Stimulated activated CD8-positive, alpha-beta memory T cell treated with anti-CD3 and anti-CD28 coated beads, Interleukin-4, amount 100 ng/mL, for 24 hours (primary cell): ENCODE measurements around the gene IFNLR1.
A peak's percentile ranks its signal among the peaks of the same experiment; 100 is the strongest.

Experiments
- DNase-seq: peaks from one replicate; pipeline ENCODE4 v3.0.0-alpha.2; 2020; ENCODE audit warnings: low read depth

Gene IFNLR1

DNA sequence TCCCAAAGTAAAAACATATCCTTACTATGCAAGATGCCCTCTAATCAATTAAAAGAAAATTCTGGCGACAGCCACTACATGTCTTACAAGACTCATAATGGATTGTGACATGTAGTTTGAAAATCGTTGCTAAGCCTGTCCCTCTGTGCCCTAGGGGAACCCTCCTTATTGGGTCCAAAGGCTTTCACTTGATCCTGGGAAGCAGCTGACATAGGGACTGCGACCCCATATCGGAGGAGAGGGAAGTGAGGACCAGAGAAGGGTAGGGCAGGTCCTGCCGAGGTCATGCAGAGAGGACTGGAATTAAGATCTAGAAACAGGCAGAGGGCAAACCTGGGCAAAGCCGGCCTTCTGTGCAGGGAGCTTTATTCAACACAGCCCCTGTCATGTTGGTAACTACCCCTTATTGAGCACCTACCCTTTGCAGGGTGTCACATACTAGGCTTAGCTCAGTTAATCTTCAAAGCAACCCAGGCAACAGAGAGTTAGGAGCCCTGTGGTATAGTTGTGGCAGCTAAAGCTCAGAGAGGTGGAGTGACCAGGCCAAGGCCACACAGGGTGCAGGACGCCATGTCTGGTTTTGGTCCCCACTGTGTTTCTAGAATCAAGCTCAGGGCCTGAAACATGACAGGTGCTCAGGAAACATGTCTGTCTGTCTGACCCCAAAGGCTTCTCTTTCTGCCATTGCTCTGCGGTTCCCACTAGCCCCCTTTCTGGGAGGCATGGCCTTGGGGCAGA is 18.4 kb upstream of the IFNLR1 start:
- DNase-seq: no peak

- DNase-seq: no peak
These were observed 17.0 kb upstream of the IFNLR1 start for GRCh38 chr1:24204116-24204515.

DNA sequence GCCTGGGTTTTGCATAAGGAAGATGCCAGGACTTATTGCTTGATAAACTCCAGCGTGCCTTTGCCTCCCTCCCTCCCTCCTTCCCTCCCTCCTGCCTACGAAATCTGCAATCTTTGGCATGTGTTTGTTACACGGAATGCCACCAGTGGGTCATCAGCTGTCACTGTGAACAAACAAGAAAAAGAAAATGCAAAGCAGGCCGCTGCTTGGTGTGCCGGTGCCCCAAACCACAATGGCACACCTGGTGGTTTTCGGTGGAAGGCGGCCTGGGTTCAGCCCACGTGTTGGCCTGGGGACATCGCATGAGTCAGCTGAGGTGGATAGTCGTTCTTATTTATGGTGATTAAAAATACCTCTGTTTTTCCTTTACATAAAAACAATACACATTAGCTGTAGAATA is 16.3 kb upstream of the IFNLR1 start:
- DNase-seq: no peak

- no peak for DNase-seq
These were observed 15.9 kb upstream of the IFNLR1 start for GRCh38 chr1:24202987-24203386.

DNA sequence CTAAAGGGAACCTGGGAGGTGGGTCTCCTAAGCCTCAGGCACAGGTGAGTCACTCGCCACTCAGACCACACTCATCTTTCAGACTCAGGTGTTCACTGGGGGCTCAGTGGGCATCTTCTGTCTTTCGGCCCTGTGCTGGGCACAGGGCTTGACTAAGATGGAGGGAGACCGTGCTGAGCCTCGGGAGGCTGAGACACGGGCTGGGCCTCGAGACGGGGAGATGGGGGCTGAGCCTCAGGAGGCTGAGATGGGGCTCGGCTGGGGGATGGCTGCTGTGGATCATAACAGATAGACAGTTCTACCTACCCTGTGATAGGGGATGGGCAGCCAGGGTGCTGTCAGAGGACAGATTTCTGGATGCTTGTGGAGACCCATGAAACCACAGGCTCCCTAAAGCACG is 15.5 kb upstream of the IFNLR1 start:
- no peak for DNase-seq

DNA sequence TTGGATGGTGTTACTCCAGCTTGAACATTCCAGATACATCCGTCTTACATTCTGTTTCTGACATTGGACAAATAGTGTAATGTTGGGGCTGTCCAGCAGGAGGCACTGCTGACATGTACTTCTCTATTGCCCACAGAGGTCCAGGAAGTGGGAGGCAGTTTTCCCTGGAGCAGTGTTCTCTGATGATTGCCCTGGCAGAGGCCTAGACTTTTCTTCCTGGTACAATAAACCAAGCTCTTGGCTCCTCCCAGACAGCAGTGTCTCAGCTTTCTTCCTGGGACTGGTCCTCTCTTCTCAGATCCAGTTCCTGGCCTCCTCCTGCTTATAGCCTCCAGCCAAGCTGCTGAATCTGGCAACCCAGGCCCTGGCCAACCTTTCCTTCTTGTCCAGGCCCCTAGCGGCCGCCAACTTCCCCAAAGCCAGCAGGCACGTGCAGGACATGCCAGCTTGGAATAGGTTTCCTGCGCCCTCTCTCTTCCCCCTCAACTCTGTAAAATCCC is 14.9 kb upstream of the IFNLR1 start:
- peak; percentile 28 for DNase-seq

DNA sequence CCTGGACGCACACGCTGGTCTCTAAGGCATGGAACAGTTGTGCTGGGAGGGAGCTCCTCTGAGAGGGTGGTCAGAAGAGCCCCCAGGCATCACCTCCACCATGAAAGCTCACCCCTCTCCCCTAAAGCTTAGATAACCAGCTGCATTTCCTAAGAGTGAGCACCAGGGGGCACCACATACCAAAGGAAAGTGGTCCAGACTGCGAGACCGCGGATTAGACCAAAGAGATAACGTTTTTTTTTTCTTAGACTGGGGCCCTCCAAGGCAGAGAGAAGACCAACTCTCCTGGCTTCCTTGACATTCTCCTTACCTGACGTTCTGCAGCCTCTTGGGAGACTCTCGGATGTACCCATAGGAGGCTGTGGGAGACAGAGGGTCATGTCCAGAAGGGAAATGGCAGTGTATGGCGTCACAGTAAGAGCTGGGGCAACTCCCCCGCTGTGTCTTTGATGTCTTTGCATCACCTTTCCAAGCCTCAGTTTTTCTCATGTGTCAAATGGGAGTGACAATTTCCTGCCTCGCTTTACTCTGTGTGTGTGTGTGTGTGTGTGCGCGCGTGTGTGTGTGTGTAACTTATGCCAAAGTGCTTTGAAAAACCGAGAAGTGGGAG is 12.3 kb upstream of the IFNLR1 start:
- DNase-seq: peak; percentile 53

DNA sequence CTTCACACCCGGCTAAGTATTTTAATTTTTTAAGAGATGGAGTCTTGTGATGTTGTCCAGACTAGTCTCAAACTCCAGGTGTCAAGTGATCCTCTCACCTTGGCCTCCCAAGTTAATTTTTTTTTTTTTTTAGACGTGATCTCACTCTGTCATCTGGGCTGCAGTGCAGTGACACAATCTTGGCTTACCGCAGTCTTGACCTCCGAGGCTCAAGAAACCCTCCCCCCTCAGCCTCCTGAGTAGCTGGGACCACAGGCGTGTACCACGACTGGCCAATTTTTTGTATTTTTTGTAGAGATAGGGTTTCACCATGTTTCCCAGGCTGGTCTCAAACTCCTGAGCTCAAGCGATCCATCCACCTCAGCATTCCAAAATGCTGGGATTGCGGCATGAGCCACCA is 11.7 kb upstream of the IFNLR1 start:
- no peak for DNase-seq

- no peak for DNase-seq
These were observed 8.8 kb upstream of the IFNLR1 start for GRCh38 chr1:24195874-24196273.

GRCh38 chr1:24195136-24195535 is 8.0 kb upstream of the IFNLR1 start:
- no peak for DNase-seq

DNA sequence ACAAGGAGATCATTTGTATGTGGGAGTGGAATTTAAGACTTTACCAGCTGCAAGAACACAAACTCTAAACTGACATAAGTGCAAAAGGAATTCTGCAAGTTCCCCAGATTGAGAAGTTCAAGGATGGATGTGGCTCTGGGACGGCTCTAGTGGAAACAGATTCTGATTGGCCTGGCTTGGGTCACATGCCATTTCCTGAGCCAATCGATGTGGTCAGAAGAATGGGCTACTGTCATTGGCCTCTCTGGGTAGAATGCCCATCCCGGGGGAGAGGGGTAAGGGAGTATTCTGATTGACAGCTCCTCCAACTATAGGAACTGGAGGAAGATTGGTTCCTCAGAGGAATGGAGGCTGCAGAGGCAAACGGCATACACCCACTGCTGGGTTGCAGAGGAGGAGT is 6.0 kb upstream of the IFNLR1 start:
- no peak for DNase-seq

- no peak for DNase-seq
These were observed 4.8 kb upstream of the IFNLR1 start for GRCh38 chr1:24191860-24192259.

DNA sequence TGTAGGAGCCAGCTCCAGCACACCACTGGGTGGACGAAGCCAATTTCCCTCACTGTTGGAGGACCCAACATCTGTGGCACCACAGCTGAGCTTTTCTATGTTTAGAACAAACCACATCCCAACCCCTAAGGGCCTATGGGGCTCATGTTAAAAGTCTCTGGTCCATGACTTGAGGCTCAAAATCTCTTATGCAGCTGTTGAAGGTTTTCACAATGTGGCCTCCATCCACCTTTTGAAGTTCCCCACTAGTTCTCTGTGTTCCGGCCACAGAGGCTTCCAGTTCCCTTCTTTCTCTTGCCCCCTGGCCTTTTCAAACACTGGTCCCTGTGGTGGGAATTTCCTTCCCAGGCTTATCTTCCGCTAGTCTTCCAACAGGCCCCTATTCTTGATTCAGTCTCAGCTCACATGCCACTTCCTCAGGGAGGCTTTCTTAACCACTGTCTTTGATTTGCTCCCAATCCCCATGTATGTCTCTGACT is 3.9 kb upstream of the IFNLR1 start:
- no peak for DNase-seq

GRCh38 chr1:24189528-24189927 is 2.4 kb upstream of the IFNLR1 start:
- DNase-seq: no peak

DNA sequence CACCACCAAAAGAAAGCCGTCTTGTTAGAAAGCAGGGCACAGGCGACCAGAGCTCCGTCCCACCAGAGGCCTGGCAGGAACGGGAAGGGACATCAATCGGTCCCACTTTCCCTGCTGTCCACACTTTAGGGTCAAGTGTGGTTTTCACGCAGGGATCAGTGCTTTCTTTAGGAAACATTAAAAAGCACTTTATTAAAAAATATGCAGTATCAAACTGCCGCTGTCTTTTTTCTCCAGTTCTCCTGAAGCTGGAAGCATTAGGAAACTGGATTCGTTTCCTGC is 437 bp downstream of the IFNLR1 start:
- no peak for DNase-seq

DNA sequence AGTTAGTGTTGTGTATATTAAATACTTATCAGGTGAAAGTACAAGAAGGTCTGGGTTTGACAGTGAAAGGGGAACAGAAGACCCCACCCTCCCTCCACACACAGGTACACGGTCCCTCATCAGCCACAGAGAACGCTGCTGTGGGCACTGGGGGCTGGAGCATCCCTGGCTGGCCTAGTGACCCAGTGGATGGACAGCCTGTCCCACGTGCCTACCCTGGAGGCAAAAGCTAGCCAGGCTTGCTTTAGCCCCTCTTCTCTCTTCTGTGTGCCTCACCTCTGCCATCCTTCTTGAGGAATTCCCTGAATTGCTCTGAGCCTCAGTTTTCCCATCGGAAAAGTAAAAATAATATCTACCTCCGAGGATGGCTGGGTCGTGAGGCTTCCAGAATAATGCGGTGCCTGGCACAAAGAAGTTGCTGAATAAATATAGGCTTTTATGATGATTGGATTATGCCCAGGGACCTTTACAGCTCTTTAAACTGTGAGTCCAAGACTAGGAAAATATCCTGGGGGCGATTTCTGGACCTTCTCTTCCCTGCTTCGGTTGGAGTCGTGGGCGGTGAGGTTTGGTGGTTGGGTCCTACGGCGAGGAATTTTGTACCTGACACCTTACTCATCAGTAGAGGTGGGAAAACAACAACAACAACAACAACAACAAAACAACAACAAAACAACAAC is 918 bp downstream of the IFNLR1 start:
- DNase-seq: no peak

- DNase-seq: no peak
These were observed 2.0 kb downstream of the IFNLR1 start for GRCh38 chr1:24185076-24185475.

DNA sequence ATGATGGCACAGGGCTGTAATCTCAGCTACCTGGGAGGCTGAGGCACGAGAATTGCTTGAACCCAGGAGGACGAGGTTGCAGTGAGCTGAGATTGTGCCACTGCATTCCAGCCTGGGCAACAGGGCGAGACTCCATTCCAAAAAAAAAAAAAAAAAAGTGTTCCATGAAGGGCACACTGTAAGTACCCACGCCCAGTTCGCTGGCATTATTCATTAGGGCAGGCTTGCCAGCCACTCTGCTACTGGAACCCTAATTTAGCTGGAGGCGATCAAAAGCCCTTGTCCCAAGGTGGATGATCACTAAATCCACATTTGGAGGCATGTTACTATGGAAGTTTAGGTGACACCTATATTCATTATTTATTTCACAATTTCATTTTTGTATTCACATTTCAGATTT is 5.0 kb downstream of the IFNLR1 start:
- no peak for DNase-seq

- no peak for DNase-seq
These were observed 5.5 kb downstream of the IFNLR1 start for GRCh38 chr1:24181619-24182018.

DNA sequence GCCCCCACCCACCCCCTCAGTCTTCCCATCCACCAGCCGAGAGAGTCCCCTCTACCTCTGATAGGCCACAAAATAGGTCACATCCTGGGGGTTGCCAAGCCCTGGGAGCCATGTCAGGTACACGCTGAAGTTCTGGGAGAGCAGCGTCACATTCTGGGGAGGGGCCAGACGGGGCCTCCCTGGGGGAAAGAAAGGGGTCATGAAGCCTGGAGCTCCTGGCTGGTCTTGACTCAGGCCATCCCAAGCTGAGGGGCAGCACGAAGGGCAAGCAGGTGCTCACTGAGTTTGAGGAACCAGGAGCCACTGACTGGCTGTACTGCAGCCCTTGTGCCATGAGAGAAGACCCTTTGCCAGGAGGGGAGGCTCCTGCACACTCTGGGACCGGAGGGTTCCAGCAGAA is 6.4 kb downstream of the IFNLR1 start:
- DNase-seq: no peak

GRCh38 chr1:24179251-24179840 is 7.7 kb downstream of the IFNLR1 start:
- DNase-seq: no peak

- no peak for DNase-seq
These were observed 8.7 kb downstream of the IFNLR1 start for GRCh38 chr1:24178407-24178806.

DNA sequence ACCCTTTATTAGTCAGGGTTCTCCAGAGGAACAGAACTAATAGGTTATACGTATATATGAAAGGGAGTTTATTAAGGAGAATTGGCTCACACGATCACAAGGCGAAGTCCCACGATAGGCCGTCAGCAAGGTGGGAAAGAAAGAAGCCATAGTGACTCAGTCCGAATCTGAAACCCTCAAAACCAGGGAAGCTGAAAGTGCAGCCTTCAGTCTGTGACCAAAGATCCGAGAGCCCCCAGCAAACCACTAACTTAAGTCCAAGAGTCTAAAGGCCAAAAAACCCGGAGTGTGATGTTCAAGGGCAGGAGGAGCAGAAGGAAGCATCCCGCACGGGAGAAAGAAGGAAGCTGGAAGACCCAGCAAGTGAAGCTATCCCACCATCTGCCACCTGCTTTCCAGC is 9.9 kb downstream of the IFNLR1 start:
- no peak for DNase-seq
